ENCODE measurements around the gene RXRA.

The RXRA gene

DNA sequence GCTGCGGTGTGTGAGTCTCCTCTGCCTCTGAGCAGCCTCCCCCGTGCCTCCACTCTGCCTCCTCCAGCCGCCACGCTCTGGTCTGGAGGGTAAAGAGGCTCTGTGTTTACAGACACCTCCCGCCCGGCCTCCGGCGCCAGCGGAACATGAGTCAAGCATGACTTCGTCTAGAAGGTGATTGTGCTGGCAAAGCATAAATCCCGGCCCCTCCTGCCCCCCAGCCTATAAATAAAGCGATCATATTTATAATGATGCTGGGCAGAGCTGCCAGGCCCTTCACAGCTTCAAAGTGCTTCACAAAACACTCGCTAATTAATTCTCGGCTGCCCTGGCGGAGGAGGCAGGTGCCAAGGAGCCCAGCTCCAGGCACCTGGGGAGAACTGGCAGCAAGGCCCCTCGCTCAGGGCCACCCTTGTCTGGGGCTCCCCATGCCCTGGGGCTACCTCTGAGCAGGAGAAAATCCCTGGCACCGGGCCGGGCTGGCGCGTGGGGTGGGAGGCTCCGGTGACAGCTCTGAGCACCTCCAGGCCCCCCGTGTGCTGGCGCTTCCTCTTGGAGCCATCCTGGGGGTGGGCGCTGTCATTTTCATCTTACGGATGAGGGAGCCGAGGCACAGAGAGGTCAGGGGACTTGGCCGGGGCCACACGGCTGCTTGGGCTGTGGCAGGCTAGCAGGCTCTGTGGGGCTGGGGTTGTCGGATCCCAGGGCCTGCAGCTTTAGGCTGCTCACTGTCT is 87.8 kb downstream of the RXRA start:
- no peak for TF ChIP-seq CTCF (IDR thresholded peaks at IDR 0.05; ENCODE audit: borderline replicate concordance, control extremely low read depth, extremely low read depth, insufficient read depth, missing control alignments)
- DNase-seq (ENCODE audit: low spot score), result no peak
- in situ Hi-C loops (cut with MboI; ENCODE audit: low sequenced_read_pairs, unreplicated experiment), result no loop called here

DNA sequence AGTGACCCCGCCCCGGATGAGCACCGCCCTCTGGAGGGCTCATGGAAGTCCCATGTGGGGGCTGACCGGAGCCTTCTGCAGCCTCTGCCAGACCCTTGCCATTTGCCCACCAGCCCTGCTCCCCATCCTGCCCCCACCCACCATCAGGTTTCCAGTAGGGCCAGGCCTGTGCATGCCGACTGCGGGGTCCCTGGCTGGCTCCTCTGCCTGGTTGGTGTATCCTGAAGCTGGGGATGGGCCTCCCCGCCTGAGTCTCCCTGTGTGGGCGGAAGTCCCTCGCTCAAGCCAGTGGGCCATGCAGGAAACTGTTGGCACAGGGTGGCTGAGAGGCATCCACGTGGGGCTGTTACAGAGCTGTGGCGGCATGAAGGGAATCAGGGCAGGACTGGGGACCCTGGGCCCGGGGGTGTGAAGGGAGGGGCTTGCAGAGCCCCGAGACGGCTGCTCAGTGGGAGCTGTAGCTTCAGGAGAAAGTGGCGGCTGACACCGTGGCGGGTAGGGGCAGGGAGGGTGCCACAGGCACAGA is 88.7 kb downstream of the RXRA start:
- DNase-seq (ENCODE audit: low spot score), result no peak
- in situ Hi-C loops (cut with MboI; ENCODE audit: low sequenced_read_pairs, unreplicated experiment), result no loop called here
- TF ChIP-seq CTCF (IDR thresholded peaks at IDR 0.05; ENCODE audit: borderline replicate concordance, control extremely low read depth, extremely low read depth, insufficient read depth, missing control alignments), result no peak

GRCh38 chr9:134416385-134417015 is 90.2 kb downstream of the RXRA start:
- in situ Hi-C loops (cut with MboI; ENCODE audit: low sequenced_read_pairs, unreplicated experiment), result no loop called here
- no peak for DNase-seq (ENCODE audit: low spot score)
- TF ChIP-seq CTCF (IDR thresholded peaks at IDR 0.05; ENCODE audit: borderline replicate concordance, control extremely low read depth, extremely low read depth, insufficient read depth, missing control alignments), result no peak

- in situ Hi-C loops (cut with MboI; ENCODE audit: low sequenced_read_pairs, unreplicated experiment), result no loop called here
- no peak for TF ChIP-seq CTCF (IDR thresholded peaks at IDR 0.05; ENCODE audit: borderline replicate concordance, control extremely low read depth, extremely low read depth, insufficient read depth, missing control alignments)
Measured at GRCh38 chr9:134418354-134418753, 92.1 kb downstream of the RXRA start.

GRCh38 chr9:134419000-134419683 is 92.9 kb downstream of the RXRA start:
- no peak for TF ChIP-seq CTCF (IDR thresholded peaks at IDR 0.05; ENCODE audit: borderline replicate concordance, control extremely low read depth, extremely low read depth, insufficient read depth, missing control alignments)
- in situ Hi-C loops (cut with MboI; ENCODE audit: low sequenced_read_pairs, unreplicated experiment), result no loop called here
- no peak for DNase-seq (ENCODE audit: low spot score)

More at GRCh38 chr9:134418354-134418753, 92.1 kb downstream of the RXRA start:
- no peak for DNase-seq (ENCODE audit: low spot score)

- no peak for DNase-seq (ENCODE audit: low spot score)
- in situ Hi-C loops (cut with MboI; ENCODE audit: low sequenced_read_pairs, unreplicated experiment), result no loop called here
- peak; percentile 28 for TF ChIP-seq CTCF (IDR thresholded peaks at IDR 0.05; ENCODE audit: borderline replicate concordance, control extremely low read depth, extremely low read depth, insufficient read depth, missing control alignments)
Measured at GRCh38 chr9:134419684-134420076, 93.4 kb downstream of the RXRA start.
